ENCODE data around the gene WDFY3.

WDFY3 gene

DNA sequence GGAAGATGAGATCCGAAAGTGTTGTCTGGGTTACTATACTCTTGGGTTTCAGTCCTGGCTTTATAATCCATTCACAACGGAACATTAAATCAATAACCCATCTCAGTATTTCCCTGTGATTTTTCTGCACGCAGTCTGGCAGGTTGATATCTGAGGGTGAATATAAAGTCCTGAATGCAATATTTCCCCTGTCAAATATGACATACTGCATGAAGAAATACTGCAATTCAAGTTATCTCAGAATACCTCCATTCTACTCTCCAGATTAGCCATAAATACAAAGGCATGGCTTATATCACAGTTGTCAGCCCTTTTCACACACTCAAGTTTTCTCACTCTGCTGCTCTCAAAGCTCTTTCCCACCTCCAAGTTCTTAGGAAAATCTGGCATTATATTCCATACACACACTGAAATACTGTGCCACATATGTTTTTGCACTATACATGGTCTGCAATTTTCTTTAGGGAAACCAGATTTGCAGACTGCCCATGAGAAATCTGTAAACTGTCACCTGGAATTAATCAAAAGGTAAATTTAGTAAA is 64.7 kb downstream of the WDFY3 start:
- no peak for DNase-seq

DNA sequence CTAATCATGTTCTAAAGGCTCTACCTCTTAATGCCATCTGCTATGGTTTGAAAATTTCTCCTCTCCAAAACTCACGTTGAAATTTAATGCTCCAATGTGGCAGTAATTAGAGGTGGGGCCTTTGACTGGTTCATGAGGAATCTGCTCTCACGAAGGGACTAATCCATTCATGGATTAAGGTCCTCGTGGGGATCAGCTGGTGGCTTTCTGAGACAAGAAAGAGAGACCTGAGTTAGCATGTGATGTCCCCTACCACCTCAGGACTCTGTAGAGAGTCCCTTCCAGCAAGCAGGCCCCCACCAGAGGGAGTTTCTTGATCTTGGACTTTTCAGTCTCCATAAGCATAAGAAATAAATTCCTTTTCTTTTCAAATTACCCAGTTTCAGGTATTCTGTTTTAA is 65.3 kb downstream of the WDFY3 start:
- DNase-seq: no peak

DNA sequence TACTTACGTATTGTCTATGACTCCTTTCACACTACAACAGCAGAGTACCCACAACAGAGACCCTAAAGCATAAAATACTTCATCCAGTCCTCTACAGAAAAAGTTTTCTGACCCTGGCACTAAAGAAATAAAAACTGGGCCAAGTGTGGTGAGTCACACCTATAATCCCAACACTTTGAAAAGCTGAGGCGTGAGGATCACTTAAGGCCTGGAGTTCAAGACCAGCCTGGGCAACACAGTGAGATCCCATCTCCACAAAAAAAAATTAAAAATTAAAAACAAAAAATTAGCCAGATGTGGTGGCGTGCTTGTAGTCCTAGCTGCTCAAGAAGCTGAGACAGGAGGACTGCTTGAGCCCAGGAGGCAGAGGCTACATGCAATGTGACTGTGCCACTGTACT is 66.9 kb downstream of the WDFY3 start:
- DNase-seq: no peak

DNA sequence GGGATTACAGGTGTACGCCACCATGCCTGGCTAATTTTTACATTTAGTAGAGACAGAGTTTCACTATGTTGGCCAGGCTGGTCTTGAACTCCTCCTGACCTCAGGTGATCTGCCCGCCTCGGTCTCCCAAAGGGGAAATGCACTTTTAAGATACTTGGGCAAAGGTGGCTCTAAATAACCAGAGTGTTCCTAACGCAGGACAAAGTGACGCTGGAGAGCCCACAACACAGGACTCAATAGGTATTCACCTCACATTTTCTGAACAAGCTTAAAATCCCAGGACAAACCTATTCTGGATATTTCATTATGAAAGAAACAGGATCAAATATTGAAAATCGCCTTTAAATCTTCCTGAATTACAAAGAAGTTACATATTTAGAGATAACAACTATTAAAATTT is 69.0 kb downstream of the WDFY3 start:
- no peak for DNase-seq

DNA sequence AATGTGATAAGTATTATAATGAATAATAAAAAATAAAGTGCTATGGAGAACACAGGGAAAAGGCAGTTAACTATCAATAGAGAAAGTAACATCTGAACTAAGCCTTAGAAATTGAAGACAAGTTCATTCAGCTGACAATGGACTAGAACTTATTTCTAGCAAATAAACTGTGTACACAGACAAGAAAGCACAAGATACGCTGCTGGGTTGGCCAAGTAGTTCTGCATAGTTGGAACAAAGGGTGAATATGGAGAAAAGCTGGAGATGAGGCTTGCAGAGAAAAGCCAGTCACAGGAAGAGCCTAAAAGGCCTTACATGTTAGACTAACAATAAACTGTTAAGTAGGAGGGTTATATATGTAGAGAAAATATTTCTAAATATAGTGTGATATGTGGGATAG is 71.2 kb downstream of the WDFY3 start:
- DNase-seq: no peak

DNA sequence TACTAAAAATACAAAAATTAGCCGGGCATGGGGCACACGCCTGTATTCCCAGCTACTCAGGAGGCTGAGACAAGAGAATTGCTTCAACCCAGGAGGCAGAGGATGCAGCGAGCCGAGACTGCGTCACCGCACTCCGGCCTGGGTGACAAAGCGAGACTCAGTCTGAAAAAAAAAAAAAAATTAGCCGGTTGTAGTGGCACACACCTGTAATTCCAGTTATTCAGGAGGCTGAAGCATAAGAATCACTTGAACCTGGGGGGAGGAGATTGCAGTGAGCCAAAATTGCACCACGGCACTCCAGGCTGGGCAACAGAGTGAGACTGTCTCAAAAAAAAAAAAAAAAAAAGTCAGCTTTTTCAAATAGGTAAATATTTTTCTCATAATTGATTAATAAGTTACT is 71.9 kb downstream of the WDFY3 start:
- no peak for DNase-seq

DNA sequence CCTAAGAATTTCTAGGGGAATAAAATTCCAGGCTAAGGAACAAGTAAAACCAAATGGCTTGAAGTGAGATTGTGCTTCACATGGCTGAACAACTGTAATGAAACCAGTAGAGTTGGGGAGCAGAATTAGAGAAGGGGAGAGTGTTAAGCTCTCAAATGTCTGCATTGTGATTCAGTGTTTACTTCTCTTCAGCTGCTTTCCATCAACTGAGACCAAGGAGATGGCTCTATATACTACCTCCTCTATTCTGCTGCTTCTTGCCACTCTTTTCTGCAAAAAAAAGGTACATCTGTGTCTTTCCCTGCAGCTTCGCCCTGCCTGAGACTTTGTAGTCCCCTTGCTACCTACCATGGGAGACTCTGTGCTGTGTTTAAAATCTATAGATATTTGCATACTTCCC is 73.5 kb downstream of the WDFY3 start:
- no peak for DNase-seq

DNA sequence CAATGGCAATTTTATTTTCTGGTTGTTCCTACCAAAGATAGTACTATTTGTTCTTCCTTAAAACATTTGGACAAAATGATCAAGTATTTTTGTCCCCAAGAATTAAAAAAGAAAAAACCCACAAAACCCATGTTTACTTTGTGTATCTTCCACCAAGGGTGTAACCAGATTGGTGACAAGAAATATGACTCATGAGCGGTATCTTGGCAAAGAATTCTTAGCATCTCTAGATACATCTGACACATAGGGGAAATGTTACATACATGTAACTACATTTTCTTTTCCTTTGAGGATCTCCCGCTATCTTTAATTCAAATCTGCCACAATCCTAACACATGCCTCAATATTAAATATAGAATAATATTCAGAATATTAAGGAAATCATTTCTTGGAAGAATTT is 78.7 kb downstream of the WDFY3 start:
- DNase-seq: no peak

DNA sequence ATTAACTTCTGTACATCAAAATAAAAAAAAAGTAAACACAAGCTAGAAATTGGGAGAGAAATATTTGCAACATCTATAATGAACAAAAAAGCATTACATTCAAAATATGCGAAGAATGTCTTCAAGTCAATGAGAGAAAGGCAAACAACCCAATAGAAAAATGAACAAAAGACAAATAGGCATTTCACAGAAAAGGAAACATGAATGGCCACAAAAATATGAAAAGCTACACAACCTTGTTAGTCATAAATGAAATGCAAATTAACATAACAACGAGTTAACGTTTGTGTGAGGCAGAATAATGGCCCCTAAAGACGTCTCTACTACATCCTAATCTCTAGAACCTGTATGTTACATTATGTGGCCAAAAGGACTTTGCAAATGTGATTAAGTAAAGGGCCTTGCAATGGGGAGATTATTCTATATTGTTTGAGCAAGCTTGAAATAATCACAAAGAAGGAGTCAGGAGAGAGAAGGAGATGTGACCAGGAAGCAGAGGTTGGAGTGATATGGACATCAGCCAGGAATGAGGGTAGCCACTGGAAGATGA is 86.8 kb downstream of the WDFY3 start:
- no peak for DNase-seq

DNA sequence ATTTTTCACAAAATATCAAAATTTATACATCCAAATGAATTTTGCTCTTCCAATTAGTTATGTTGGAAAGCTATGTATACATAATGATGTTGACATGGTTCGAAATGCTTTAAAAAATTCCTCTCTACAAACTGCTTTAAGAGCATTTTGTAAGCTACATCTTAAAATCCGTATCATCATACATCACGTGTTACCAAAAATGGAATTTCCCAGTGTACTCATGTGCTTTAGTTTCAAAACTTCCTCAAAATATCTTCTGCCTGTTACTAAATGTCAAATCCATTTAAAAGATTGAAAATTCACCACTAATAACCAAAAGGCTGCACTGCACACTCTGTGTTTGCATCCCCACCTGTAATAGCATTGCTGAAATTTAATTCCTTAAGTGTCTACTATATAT is 87.9 kb downstream of the WDFY3 start:
- no peak for DNase-seq

DNA sequence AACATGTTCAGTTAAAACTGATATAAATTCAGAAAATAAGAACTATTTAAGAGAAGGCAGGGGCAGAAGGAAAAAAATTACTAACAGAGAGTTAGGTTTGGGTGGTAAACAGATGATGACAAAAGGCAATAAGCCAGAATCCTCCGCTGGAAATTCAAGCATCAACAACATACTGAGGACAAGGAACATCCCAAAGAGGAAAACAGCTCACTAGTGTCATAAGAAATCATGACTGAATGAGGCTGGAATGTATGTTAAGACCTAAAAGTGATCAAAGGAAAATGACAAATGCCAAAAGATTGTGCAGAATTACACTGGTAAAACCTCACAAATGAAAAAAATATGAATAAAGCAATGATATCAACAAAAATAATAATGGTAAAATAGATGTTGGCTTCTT is 88.4 kb downstream of the WDFY3 start:
- DNase-seq: no peak

DNA sequence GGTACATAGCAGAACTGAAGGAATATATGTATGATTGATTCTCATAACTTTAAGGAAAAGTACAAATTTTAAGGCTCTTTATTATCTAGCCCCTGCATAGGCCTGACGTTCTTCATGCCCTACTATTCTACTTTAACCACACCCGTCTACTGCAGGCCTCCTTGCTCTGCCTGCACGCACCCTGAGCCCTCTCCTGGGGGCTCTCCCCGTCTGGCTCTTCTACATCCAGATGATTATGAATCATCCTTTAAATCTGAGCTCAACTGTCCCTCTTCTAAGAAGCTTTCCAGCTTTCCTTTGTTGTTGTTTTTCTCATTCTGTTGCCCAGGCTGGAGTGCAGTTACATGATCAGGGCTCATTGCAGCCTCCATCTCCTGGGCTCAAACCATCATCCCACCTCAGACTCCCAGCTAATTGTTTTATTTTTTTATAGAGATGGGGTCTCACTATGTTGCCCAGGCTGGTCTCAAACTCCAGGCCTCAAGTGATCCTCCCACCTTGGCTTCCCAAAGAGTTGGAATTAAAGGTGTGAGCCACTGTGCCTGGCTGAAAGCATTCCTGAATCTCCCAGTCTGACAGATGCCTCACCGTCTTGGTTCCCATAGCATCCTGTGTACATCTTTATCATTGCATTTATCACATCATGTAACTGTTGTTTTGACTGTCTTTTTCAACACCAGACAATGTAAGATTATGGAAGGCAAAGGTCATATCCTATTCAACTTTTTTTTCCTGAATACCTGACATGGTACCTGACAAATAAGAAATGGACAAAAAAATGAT is 89.2 kb downstream of the WDFY3 start:
- no peak for DNase-seq

DNA sequence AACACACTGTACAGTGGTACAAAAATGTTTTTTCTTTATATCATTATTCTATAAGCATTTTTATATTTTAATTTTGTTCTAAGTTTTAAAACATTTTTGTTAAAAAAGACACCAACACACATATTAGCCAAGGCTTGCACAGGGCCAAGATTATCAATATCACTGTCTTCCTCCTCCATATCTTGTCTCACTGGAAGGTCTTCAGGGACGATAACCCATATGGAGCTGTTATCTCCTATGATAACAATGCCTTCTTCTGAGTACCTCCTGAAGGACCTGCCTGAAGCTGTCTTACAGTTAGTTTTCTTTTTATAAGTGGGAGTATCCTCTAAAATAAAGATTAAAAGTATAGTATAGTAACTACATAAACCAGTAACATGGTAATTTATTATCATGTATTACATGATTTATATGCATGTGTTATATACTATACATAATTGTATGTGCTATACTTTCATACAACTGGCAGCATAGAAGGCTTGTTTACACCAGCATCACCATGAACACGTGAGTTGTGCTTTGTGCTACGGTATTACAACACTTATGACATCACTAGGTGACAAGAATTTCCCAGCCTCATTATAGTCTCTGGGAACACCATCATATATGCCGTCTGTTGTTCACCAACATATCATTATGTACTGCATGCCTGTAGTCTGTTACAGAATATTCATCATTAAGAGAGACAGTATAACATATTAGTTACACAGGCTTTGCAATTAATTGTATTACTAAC is 90.7 kb downstream of the WDFY3 start:
- DNase-seq: no peak

DNA sequence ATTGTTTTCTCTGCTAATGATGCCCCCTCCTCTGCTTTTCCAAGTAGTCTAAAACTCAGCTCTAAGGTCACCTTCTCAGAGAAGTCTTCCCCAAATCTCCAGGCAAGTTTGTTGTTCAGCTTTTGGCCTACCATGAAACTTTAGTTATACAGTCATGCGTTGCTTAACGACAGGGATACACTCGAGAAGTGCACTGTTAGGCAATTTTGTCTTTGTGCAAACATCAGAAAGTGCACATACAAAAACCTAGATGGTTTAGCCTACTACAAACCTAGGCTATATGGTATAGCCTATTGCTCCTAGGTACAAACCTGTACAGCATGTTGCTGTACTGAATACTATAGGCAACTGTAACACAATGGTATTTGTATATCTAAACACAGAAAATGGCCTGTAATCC is 91.9 kb downstream of the WDFY3 start:
- DNase-seq: no peak

DNA sequence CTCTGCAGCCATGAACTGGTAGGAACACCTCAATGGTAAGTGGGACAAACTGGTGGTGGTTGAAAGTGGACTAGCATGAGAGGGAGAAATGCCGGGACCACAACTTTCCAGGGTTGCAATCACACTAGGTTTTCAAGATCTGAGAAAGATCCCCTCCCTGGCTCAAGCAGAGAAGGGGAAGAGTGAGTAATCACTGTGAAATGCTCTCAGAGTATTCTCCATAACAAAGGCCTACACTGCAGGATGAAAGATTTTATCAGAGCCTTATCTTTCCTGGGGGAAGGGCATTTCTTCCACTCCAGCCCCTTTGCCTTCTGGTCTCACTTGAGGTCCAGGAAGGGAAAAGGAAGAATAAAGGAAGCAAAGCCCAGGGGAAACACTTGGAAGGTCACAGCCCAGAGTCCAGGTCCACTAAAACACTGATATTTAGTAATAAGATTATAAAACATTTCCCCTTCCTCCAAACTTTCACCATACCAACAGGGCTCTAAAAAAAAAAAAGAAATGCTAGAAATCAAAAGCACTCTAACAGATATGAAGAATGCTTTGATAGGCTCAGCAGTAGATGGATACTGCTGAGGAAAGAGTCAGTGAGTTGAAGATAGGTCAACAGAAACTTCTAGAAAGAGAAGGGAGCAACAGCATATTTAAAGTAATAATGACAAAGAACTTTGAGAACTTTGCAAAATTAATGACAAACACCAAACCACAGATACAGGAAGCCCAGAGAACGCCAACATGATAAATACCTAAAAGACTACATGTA is 95.9 kb downstream of the WDFY3 start:
- no peak for DNase-seq

DNA sequence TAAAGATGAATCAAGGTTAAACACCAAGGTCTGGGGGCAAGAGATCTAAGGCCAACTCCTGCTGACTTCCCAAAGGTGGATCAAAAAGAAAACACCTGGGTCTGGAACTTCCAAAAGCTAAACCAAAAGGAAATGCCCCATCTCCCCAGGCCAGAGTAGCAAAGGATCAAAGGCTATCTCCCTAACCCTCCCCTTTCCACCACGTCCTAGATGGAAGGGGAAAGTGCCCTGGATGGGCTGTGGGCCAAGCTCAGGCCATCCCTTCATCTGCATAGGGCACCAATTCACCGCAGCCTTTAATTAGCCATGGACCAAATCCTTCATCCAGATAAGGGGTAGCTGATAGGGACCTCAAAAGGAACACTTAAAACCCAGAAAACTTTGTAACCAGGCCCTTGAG is 100.2 kb downstream of the WDFY3 start:
- no peak for DNase-seq

DNA sequence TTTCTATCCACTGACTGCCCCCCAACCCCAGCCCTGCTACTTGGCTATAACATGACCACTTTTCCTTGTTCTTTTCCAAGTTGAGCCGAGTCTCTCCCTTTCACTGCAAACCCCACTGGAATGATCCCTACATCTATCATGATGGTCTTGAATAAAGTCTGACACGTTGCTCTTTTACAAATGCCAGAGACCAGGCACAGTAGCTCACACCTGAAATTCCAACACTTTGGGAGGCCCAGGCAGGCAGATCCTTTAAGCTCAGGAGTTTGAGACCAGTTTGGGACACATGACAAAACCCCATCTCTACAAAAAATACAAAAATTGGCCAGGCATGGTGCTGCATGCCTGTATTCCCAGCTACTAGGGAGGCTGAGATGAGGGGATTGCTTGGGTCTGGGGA is 100.9 kb downstream of the WDFY3 start:
- no peak for DNase-seq

DNA sequence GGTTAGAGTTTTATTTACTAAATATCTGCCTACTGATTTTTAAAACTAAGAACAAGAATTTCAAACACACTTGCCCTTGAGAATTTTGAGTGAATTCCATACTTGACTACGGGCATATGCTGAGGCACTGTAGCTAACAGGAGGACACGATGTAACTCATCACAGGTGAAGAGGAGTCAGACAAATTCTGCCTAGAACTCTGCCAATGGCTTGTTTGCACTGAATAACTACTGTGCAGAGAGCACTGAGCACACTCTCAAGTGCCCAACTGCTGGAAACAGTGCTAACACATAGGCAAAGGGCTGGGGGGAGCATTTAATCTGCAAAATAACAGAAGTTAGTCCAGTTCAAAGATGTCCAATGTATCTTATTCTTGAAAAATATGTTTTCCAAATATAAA is 104.4 kb downstream of the WDFY3 start:
- no peak for DNase-seq

DNA sequence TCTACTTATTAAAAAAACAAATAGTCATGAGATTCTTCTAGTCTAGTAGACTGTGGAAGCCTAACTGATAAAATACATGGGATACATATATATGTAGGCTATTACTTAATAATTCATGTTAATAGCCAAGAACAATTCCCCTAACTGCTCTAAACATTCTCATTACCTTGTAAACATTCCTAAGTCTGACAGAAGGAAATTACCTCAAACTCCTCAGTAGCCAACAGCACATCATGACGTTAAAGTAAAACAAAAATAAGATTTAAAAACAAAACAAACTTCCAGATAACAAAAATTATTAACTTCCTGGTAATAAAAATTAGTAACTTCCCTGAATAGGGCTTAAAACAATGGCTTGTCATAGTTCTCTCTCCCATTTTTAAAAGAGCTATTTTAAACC is 109.2 kb downstream of the WDFY3 start:
- DNase-seq: no peak

DNA sequence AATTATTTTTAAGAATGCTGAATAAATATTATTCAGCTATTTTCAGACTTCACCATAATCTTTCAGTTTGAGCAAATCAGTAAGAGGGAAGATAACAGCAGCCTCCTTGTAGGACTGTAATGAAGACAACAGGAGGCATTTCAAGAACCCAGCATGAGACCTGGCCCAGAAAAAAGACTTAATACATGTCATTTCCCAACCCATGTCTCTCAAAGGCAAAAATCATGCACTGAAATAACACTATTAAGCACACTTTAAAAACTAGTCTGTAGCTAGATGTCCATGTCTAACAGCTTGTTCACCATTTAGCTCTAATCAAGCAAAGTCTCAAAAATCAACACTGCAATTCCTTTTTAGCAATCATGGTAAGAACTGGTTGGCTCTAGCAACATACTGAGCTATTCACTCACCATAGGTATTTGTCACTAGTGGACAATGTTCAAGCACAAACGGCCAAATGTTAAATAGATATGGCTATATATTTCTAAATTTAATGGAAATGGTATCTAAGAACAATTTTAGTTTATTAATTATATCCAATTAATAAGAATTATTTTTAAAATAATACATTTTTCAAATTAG is 109.9 kb downstream of the WDFY3 start:
- DNase-seq: no peak

DNA sequence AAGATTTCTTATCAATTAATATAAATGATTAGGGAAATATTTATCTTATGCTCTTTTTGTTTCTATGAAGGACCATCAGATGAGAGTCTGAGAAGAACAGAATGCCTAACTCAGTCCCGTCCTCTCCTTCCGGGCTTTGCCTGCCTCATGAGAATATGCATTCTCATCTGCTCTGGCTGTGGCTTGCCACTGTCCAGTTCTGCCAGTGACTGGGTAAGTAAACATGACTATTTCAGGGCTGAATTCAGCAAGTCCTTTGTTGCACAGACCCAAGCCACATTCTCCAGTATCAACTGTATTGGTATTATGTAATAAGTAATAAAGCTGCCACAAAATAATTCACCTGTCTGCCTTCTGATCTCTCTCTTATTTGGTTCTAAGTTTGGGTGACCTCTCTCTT is 110.7 kb downstream of the WDFY3 start:
- no peak for DNase-seq

DNA sequence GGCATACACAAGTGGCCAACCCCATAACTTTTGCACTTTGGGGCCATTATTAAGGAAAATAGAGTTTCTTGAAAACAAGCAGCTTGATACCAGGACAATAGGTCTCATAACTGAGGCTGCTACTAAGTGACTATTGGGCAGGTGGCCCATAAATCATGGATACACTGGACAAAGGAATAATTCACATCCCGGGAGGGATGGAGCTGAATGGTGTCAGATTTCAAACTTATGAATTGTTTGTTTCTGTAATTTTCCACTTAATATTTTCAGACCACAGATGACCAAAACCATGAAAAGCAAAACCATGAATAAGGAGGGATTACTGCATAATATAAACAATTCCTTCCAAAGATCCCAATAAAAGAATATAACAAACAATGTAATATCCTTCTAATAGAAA is 114.4 kb downstream of the WDFY3 start:
- peak; percentile 86 for DNase-seq

DNA sequence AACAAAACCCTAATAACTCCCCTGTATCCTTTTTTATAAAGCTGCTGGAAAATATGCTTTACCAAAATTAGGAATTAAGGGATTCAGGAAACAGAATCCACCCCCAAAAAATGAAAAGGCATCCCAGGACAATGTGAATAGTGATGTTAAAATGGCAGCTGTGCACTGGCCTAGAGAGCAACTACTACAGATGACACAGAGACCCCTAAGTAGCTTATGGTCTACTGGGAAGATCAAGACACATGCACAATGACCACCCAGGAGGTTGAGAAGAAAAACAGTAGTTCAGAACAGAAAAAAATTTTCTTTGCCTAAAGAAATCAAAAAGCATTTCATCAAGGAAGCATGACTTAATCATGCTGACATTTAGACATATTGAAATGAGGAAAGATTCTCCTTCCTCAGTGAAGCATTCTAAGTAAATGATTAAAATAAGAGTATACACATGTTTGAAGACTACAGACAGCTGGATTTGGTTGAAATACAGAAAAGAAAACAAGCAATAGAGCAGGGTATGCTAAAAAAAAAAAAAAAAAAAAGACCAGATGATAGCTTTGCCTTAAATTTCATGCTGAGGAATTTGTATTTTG is 117.3 kb downstream of the WDFY3 start:
- no peak for DNase-seq
